ENCODE results near the gene RRAGA. TPM values are rescaled to one million over a fixed set of nuclear protein-coding genes. Genes with fewer than 3 reads are reported as not detected.

Gene RRAGA
- total RNA-seq: 43.8 and 46.1 TPM in 2 replicates

DNA sequence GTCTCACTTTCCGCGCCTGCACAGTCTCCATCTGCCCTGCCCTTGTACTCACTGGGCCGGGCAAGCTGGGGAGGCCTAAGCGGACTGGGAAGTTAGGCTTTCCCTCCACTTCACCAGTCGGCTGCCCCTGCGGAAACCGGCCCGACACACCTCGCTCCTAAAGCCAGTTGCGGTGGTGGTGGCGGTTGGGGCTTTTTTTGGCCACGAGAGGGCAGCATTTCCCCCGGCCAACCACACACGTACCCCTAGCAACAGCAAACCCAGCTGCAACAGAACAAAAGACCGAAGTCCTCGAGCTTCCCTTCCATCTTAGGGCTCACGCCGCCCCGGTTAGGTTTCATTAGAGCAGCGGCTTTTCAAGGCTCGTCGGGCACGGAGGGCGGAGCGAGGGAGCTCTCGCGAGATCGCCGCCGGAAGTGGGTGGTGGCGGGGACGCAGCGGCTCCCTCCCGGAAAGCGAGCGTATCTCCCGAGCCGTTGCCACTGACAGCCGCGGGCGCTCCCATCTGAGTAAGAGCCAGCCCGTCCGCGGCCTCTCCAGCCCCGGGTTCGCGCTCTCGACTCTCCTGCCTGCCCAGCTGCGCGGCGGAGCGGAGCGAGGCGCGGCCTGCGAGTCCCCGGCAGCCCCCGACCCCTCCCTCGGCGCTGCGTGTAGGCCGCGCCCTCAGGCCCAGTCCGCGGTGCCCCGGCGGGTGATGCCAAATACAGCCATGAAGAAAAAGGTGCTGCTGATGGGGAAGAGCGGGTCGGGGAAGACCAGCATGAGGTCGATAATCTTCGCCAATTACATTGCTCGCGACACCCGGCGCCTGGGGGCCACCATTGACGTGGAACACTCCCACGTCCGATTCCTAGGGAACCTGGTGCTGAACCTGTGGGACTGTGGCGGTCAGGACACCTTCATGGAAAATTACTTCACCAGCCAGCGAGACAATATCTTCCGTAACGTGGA is at the start of gene RRAGA:
Gene RRAGA (plus strand): TSS at position 462 of the 951 bp plus-strand sequence. CDS start 233 bp downstream, at position 695.

DNA sequence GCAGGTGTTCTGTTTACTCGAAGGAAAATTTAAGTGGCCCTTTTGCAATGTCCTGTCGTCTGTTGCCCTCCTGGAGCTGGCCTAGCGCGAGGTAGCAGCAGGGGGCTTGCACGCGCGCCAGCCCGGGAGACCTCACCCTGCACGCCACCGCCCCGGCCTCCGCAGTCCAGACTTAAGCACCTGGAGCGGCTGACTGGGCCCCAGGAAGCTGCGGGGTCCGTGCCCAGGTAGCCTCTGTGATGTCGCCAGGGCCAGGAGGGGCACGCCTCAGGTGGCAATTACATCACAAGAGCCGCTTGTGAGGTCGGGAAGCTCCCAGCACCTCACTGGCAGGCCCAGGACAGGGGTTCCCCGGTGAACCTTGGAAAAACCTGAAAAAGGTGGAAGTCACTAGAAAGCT is 16.2 kb upstream of the RRAGA start, which contains the start of gene SAXO1:
Gene SAXO1 (minus strand): TSS at position 195 of the 400 bp plus-strand sequence. CDS start 301 bp downstream, outside the sequence.

Small RNAs within 50 kb of the gene (small RNA-seq; reads per million reads assigned to genes)
- not detected for gene RF00019
- gene RNU6-264P: not detected
- gene SCARNA8: 59.9 reads per million, percentile 98 among the genes with 10 or more reads in this experiment

Other genes with a start within 250 kb of the RRAGA start
- gene SAXO1, start 16.2 kb upstream of the RRAGA start, total RNA-seq: not detected in 2 replicates
- gene HAUS6, start 53.5 kb downstream of the RRAGA start, total RNA-seq: 18.0 and 23.5 TPM in 2 replicates
- 56.6 and 119 TPM in 2 replicates for gene PLIN2, start 78.1 kb downstream of the RRAGA start, total RNA-seq
- 65.7 and 76.2 TPM in 2 replicates for gene DENND4C, start 181.3 kb downstream of the RRAGA start, total RNA-seq

Measured in vein endothelial cell (primary cell).